HL-60 (cell line): ENCODE data around the gene NDE1.

Experiments
- DNase-seq, 2 experiments: peaks; one replicate each; pipeline ENCODE4 v3.0.0-alpha.2; 2010 to 2020; ENCODE audit warnings: low read depth in 1 of 2, low spot score in 1 of 2
- H3K27ac ChIP-seq: fragments of 250-450 bp; sonication (Bioruptor Pico); replicated peaks from 2 replicates; pipeline ENCODE4 v1.5.1; 2020; ENCODE audit warnings: mild to moderate bottlenecking, moderate library complexity
- H3K27me3 ChIP-seq: fragments of 250-450 bp; sonication (Bioruptor Pico); 2 replicates; pipeline ENCODE4 v1.5.1; 2021; ENCODE audit warnings: mild to moderate bottlenecking, moderate library complexity; ENCODE audit not compliant: insufficient read depth, poor library complexity, severe bottlenecking
- H3K4me3 ChIP-seq: replicated peaks from 2 replicates; pipeline ENCODE4 v1.5.1; 2011; ENCODE audit warnings: mild to moderate bottlenecking, control low read depth, low read length; ENCODE audit not compliant: insufficient read depth
- CTCF ChIP-seq: IDR thresholded peaks from one replicate; pipeline ENCODE4 v1.5.1; 2011; ENCODE audit warnings: low read length, control low read depth, inconsistent platforms; ENCODE audit not compliant: insufficient read depth
- GABPA ChIP-seq: IDR thresholded peaks from 2 replicates; pipeline ENCODE4 v1.6.1; 2012; ENCODE audit warnings: low read depth
- POLR2AphosphoS5 ChIP-seq: IDR thresholded peaks from 2 replicates; pipeline ENCODE4 v1.6.1; 2012; ENCODE audit warnings: low read depth
- REST ChIP-seq: IDR thresholded peaks from 2 replicates; pipeline ENCODE4 v1.6.1; 2012; ENCODE audit warnings: low read depth; ENCODE audit not compliant: insufficient replicate concordance
- SPI1 ChIP-seq: IDR thresholded peaks from 2 replicates; pipeline ENCODE4 v1.6.1; 2012; ENCODE audit warnings: low read depth, mild to moderate bottlenecking, borderline replicate concordance

NDE1 gene

GRCh38 chr16:15650698-15651171 lies 690 bp downstream of the NDE1 start:
- TF ChIP-seq POLR2AphosphoS5 (no peak), GABPA (no peak)
- Histone ChIP-seq H3K27ac (peak overlapping the region; percentile 83), H3K27me3 (no peaks in the 10 kb centered on the region), H3K4me3 (peak overlapping the region; percentile 76)
- peak in 1 of 2 experiments; percentile 5 for DNase-seq

GRCh38 chr16:15652293-15653001 lies 2.4 kb downstream of the NDE1 start:
- Histone ChIP-seq H3K27ac (no peak overlapping the region), H3K4me3 (no peak overlapping the region), H3K27me3 (no peaks in the 10 kb centered on the region)
- DNase-seq = no peak
- TF ChIP-seq CTCF = no peak
- no peak for TF ChIP-seq GABPA
- TF ChIP-seq SPI1 = no peak
- no peak for TF ChIP-seq POLR2AphosphoS5
- no peak for TF ChIP-seq REST

- H3K27ac ChIP-seq = no peak overlapping the region
Measured at GRCh38 chr16:15653227-15653626, 3.2 kb downstream of the NDE1 start.

More at GRCh38 chr16:15653227-15653626, 3.2 kb downstream of the NDE1 start:
- TF ChIP-seq CTCF = no peak
- TF ChIP-seq POLR2AphosphoS5 = no peak
- no peak for TF ChIP-seq SPI1
- no peak for TF ChIP-seq REST
- TF ChIP-seq GABPA = no peak
- Histone ChIP-seq H3K4me3 (no peak overlapping the region), H3K27me3 (no peaks in the 10 kb centered on the region)
- DNase-seq = no peak
